ENCODE data around the gene AGBL5. TPM values are rescaled to one million over a fixed set of nuclear protein-coding genes. Genes with fewer than 3 reads are reported as not detected.
A peak's percentile ranks its signal among the peaks of the same experiment; 100 is the strongest.

The AGBL5 gene
- total and polyA plus RNA-seq, 2 of the 13 experiments (the other 11 are each of a cell fraction or from before 2014, with no cell fraction given) = 55.9 to 73.3 TPM

- TF ChIP-seq ZNF33B (CRISPR knock-in tag; IDR thresholded peaks at IDR 0.05) (0 out of 2 replicates have a peak, but pooled peaks have one; percentile 33), TBX2 (CRISPR knock-in tag; IDR thresholded peaks at IDR 0.05; ENCODE audit: borderline replicate concordance) (0 out of 2 replicates have a peak, but pooled peaks have one; percentile 17), ZBTB8A (CRISPR knock-in tag; IDR thresholded peaks at IDR 0.05; ENCODE audit: borderline replicate concordance, low read depth) (no peak), BCL3 (CRISPR knock-in tag; IDR thresholded peaks at IDR 0.05) (no peak), ZGPAT (CRISPR knock-in tag; IDR thresholded peaks at IDR 0.05) (no peak), ZBTB7A (CRISPR knock-in tag; IDR thresholded peaks at IDR 0.05) (0 out of 2 replicates have a peak, but pooled peaks have one; percentile 23), DZIP1 (CRISPR knock-in tag; IDR thresholded peaks at IDR 0.05) (0 out of 2 replicates have a peak, but pooled peaks have one; percentile 18), MATR3 (CRISPR knock-in tag; IDR thresholded peaks at IDR 0.05) (no peak), TEF (CRISPR knock-in tag; IDR thresholded peaks at IDR 0.05) (no peak), CHD4 (IDR thresholded peaks at IDR 0.05; ENCODE audit: borderline replicate concordance, low read length) (no peak), TFE3 (CRISPR knock-in tag; IDR thresholded peaks at IDR 0.05) (no peak), GATAD1 (CRISPR knock-in tag; IDR thresholded peaks at IDR 0.05) (no peak), MXI1 (IDR thresholded peaks at IDR 0.05; ENCODE audit: borderline replicate concordance, low read depth, low read length) (no peak), THAP9 (CRISPR knock-in tag; IDR thresholded peaks at IDR 0.05; ENCODE audit: borderline replicate concordance) (0 out of 2 replicates have a peak, but pooled peaks have one; percentile 27), ZNF543 (CRISPR knock-in tag; IDR thresholded peaks at IDR 0.05) (no peak), ZNF569 (CRISPR knock-in tag; IDR thresholded peaks at IDR 0.05; ENCODE audit: borderline replicate concordance) (no peak)
These were observed 27.1 kb downstream of the AGBL5 start, which contains the start of gene EMILIN1 (continued) for GRCh38 chr2:27078267-27079194.

All from HepG2 (cell line).